AG04450 (cell line): ENCODE data around the gene SMIM35. TPM values are rescaled to one million over a fixed set of nuclear protein-coding genes. Genes with fewer than 3 reads are reported as not detected.

ENCODE experiments used
- CTCF ChIA-PET: fragments of 300-600, 350-600 bp; formaldehyde crosslinking; extraction: SDS; loops from one replicate; lab custom pipeline; 2022; ENCODE audit warnings: antibody characterized with exemption, inconsistent platforms; lab: Charles Lee
- POLR2A ChIA-PET: fragments of 350-600 bp; formaldehyde crosslinking; extraction: SDS; loops from one replicate; lab custom pipeline; 2021; ENCODE audit warnings: antibody characterized with exemption, inconsistent platforms; lab: Yijun Ruan, JAX
- DNase-seq: peaks from one replicate; pipeline ENCODE4 v3.0.0-alpha.2; 2011; ENCODE audit warnings: low read depth, low spot score
- H3K27ac ChIP-seq: one replicate; pipeline ENCODE4 v1.5.1; 2012; ENCODE audit warnings: low read depth, low read length, control low read depth
- H3K27me3 ChIP-seq: one replicate; pipeline ENCODE4 v1.6.0; 2012; ENCODE audit warnings: low read length; ENCODE audit not compliant: control insufficient read depth, insufficient read depth
- H3K4me3 ChIP-seq: 2 replicates; pipeline ENCODE4 v1.5.1; 2011; ENCODE audit warnings: mild to moderate bottlenecking, low read depth, low read length, control low read depth
- H3K9me3 ChIP-seq: 2 replicates; pipeline ENCODE4 v1.5.1; 2012; ENCODE audit warnings: low read length; ENCODE audit not compliant: control insufficient read depth, insufficient read depth
- CTCF ChIP-seq: IDR thresholded peaks from 2 replicates; pipeline ENCODE4 v1.5.1; 2011; ENCODE audit warnings: low read depth, low read length, control low read depth, inconsistent platforms
- polyA plus RNA-seq: library from polyadenylated mRNA; depleted of rRNA; stranded (reverse); fragments of >200 nt; gene quantifications from 2 replicates; pipeline ENCODE4 v1.2.3, GENCODE V29; 2011

SMIM35 gene
- polyA plus RNA-seq, 1 experiment, result not detected

- POLR2A ChIA-PET, result no interaction called here
- H3K9me3 ChIP-seq, result no peaks in the 10 kb centered on the region
- no peak for DNase-seq
- no peak overlapping the region for H3K27ac ChIP-seq
- no peak overlapping the region for H3K4me3 ChIP-seq
- no peak for TF ChIP-seq CTCF
- CTCF ChIA-PET, result no interaction called here
- no peaks in the 10 kb centered on the region for H3K27me3 ChIP-seq
These were observed 28.2 kb downstream of the SMIM35 start for GRCh38 chr11:118058311-118059245.

- no peak for DNase-seq
- H3K27ac ChIP-seq, result no peak overlapping the region
- ChIA-PET POLR2A (no interaction called here), CTCF (no interaction called here)
- no peak overlapping the region for H3K4me3 ChIP-seq
- TF ChIP-seq CTCF, result no peak
- no peaks in the 10 kb centered on the region for H3K27me3 ChIP-seq
- no peaks in the 10 kb centered on the region for H3K9me3 ChIP-seq
These were observed 29.3 kb downstream of the SMIM35 start for GRCh38 chr11:118057251-118058145.

GRCh38 chr11:118056806-118057205 lies 30.0 kb downstream of the SMIM35 start:
- no peak for DNase-seq
- H3K9me3 ChIP-seq, result no peaks in the 10 kb centered on the region
- H3K27ac ChIP-seq, result no peak overlapping the region
- H3K4me3 ChIP-seq, result no peak overlapping the region
- ChIA-PET POLR2A (no interaction called here), CTCF (no interaction called here)
- no peak for TF ChIP-seq CTCF
- H3K27me3 ChIP-seq, result peaks cover 1% of the 10 kb centered on the region

- CTCF ChIA-PET, result interaction anchor here (6.3 kb wide), 1 partner anchor 248 kb away, joined by 86 read pairs; no protein-coding TSS in a partner anchor
These were observed 30.8 kb downstream of the SMIM35 start for GRCh38 chr11:118055966-118056365.

More at GRCh38 chr11:118055966-118056365, 30.8 kb downstream of the SMIM35 start:
- no peak for TF ChIP-seq CTCF
- Histone ChIP-seq H3K9me3 (no peaks in the 10 kb centered on the region), H3K4me3 (no peak overlapping the region), H3K27ac (no peak overlapping the region), H3K27me3 (peaks cover 3% of the 10 kb centered on the region)
- POLR2A ChIA-PET, result no interaction called here
- no peak for DNase-seq
